Cardiac septum (tissue), 1 donor: ENCODE measurements around the gene TEX47. TPM values are rescaled to one million over a fixed set of nuclear protein-coding genes. Genes with fewer than 3 reads are reported as not detected.

ENCODE experiments used
- DNase-seq: peaks from one replicate; pipeline ENCODE4 v3.0.0-alpha.2; 2020; ENCODE audit warnings: low spot score
- intact Hi-C: fragments of 100-400 bp; cut with DNase I; formaldehyde crosslinking; loops from one replicate; pipeline ENCODE4 v1.14.0; 2022
- long read RNA-seq: library from polyadenylated mRNA; unstranded; transcript quantifications from one replicate; pipeline ENCODE4 v2.0.0, GENCODE V29; 2021
- total RNA-seq: library from RNA; stranded (reverse); fragmentation: NEBNext Ultra II Directional; extraction: Animal tissue kit (Norgen Biotek cat#: 25700); gene quantifications from one replicate; pipeline ENCODE4 v1.2.1, GENCODE V29; 2021
- donor health status: DM: no; HTN: no; CAD: no.

TEX47 gene
- 0.24 TPM for total RNA-seq
- long read RNA-seq, result 0 reads

DNA sequence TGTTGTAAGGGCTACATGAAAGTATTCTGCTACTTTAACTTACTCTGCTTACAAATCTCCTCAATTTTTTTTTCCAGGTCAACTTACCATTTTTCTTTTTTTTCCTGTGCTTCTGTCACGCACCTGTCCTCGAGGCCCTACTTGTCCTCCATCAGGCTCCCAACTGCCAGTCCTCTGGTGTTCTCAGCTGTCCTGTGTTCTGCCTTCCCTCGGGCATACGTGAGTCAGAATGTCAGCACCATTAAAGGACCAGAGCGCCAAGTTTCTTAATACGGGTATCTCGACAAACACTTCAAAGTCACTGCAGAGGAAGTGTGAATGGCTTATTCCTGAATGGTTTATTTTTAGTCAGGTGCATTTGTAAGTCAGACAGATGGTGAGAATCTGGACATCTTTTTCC lies at the start of gene TEX47:
TSS of gene TEX47 (minus strand) at position 185 of the 400 bp plus-strand sequence. CDS start 795 bp downstream, outside the sequence.
- intact Hi-C loops, result no loop called here

DNA sequence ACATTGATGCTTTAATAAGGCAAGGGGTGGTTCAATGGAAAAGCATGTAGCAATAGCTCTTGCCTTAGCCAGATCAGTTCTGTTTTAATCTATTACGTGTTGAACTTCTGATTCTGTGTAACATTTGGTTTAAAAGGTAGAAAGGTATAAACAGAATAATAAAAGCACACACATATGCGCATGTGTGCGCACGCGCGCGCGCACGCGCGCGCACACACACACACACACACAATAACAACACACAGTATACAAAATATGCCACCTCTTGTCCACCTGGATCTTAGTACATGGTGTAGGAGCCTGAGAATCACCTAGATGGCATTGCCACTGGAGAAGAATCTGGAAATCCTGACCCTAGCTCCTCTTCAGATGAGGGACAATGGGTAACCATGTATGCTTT lies 49.6 kb upstream of the TEX47 start:
- intact Hi-C loops, result no loop called here

More for the DNA sequence above, at the start of gene TEX47:
- no peak for DNase-seq

DNA sequence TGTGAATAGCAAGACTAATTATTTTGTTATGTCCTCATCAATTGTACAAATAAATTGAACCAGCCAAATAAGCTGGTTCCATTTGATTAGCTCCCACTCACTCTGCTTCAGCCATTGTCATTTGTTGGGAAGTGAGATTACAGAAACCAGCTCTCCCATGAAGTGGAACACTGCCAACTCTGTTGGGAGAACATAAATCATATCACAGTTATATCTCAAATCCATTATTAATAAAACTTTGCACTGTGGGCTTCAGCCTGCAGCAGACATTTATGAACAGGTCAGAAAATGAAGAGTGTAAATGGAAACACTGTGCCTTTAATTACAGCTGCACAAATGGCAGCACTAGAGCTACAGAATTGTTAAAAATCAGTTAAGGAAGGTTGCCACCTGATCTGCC lies 46.7 kb upstream of the TEX47 start:
- intact Hi-C loops, result no loop called here
- DNase-seq, result no peak

More for the DNA sequence above, 49.6 kb upstream of the TEX47 start:
- DNase-seq, result no peak

DNA sequence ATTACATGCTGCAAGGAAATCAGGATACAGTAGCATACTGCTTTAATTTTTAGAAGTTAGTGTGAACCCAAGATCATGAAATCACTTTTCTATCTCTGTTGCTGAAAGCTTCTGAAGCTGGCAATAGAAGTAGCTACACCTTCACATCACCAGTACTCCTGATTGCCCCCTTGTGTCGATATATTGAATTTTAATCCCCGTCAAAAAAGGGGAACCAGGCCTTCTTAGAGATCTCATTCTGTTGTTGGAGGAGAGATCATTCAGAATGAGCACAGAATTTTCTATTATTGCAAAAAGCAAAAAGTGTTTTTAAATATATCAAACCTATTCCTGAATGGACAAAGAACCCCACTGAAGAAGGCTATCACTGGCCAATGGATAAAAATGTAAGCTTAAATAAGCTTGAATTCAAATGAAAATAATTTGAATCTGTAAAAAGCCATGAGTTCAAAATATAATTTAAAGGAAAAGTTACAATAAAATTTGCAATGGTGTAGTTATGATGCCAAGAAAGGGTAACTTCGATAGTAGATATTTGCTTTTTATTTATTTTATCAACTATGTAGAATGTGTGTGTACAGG lies 39.7 kb upstream of the TEX47 start:
- intact Hi-C loops, result no loop called here

DNA sequence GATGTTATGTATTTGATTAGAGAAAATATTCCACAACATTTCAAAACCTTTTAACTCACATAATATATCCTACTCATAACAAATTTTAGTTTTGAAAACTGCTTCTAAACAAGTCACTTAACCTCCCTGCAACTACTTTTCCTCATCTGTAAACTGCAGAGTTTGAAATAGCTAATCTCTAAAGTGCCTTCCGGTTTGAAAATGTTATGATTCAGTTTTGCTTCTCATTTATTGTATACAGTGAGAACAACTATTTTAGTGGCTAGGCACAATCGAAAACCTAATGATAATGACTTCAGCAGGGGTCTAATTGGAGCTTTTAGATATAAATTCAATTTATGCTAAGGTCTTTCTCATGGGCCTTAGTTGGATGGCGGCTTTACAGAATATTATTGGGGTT lies 30.7 kb upstream of the TEX47 start:
- DNase-seq, result no peak
- intact Hi-C loops, result no loop called here

More for the DNA sequence above, 39.7 kb upstream of the TEX47 start:
- DNase-seq, result no peak

DNA sequence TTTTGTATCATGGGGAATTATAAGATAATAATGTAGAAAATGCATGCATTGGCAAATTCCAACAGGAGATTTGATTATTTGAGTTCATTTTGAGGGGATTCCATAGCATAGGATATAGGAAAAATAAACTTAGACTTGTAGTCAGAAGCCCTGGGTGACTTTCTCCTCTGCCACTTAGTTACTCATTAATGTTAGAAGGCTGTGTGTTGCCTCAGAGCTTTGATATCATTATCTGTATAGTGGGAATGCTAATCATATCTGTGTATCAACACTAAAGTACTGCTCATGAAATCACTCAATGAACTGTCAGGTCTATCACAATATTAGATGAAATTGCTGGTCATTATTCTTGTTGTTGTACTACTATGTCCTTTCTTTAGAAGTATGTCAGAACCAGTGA lies 23.0 kb upstream of the TEX47 start:
- intact Hi-C loops, result no loop called here
- no peak for DNase-seq

DNA sequence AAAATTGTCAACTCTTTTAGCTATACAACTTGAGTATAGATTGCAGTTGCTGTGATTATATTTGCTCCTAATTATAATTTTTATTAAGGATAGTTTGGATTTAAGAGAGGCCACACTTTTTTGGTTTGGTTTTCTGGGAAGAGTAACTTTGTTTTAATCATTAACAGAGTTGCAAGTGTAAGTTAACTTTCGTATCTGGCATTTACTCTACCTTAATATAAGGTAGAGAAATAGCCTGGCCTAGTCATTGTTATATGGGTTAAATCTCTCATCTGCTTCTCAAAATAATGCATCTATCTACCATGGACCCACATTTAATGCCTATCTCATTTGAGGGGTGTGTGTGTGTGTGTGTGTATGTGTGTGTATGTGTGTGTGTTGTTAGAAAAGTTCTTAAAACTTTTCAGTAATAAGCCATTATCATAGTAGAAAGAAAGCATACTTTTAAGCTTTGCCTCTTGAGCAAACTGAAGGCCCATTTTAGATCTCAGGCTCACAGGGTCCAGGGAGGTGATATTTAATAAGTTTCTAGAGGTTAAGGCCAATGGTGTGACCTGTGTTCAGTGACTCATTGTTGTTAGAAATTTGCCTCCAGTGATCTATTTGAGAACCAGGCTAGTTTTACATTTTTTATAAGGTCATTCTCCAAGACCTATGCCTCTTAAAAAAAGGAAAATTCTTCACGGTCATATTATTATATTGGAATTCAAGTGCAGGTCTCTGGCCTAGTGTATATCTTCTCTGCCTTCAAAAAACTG lies 10.9 kb upstream of the TEX47 start:
- intact Hi-C loops, result no loop called here
- DNase-seq, result no peak

DNA sequence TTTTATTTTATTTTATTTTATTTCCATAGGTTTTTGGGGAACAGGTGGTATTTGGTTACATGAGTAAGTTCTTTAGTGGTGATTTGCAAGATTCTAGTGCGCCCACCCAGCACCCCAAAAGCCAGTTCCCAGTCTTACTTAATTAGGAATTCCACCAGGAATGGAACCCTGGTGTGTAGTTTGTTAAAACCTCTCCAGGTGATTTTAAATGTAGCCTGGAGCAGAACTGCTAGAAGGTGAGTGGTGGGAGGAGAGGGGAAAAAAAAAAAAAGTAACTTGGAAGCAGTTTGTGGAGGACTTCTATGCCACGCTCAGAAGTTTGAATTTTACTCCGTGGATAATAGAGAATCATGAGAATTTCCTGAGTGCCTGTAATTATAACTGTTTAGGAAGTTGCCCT lies 5.5 kb upstream of the TEX47 start:
- DNase-seq, result no peak
- intact Hi-C loops, result no loop called here

DNA sequence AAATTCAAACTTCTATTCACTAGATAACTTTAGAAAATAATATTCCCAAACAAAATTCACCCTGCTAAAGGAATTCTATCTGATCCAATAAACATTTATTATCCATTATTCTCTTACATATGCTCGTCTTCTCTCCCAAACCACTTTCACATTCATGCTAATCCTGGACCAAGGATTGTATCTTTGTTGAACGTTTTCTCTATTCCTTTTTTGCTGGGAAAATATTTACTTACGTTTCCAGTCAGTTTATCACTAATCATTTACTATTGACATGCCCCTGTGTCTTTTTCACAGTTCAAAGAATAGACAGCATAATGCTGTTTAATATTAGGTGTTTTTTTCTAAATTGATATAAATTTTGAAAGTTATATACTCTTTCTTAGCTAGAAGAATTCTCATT lies 3.2 kb downstream of the TEX47 start:
- intact Hi-C loops, result no loop called here
- no peak for DNase-seq

DNA sequence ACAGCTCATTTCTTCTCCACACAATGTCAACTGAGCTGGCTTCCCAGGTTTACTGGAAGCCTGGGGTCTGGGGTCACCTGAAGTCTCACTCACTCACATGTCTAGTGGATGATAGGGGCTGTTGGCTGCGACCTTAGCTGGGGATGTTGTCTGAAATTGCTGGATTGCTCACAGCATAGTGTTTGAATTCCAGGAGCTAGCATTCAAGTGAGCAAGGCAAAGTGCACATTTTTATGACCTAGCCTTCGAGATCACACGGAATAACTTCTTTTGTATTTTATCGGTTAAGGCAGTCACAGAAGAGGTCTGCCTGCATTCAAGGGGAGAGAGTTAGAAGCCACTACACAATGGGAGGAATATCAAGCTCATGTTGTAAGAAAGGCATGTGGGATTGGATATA lies 3.6 kb downstream of the TEX47 start:
- intact Hi-C loops, result no loop called here
- DNase-seq, result no peak

DNA sequence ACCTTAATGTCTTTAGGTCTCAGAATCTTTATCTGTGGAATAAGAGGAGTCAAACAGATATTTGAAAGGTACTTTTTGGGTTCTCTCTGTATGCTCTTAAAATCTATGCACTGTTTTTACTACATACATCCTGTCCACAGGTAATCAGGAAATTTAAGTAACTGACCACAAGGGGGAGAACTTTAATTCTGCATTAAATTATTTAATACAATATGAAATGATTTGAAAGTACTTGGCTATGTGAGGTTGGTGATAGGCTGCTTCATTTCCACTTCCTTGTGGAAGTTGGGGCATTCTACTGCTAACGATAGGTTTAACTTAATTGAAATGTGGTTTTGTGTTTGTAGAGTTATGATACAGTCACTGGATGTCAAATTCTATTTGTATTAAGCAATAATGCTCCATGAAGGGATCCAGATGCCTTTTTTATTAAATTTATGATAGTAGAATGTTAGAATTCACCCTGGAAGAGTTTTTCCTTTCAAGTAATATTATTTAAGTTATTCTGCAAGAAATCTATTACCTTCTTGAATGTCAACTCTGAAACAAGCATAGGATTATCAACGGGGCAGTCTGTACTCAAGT lies 6.0 kb downstream of the TEX47 start:
- intact Hi-C loops, result no loop called here
- no peak for DNase-seq

DNA sequence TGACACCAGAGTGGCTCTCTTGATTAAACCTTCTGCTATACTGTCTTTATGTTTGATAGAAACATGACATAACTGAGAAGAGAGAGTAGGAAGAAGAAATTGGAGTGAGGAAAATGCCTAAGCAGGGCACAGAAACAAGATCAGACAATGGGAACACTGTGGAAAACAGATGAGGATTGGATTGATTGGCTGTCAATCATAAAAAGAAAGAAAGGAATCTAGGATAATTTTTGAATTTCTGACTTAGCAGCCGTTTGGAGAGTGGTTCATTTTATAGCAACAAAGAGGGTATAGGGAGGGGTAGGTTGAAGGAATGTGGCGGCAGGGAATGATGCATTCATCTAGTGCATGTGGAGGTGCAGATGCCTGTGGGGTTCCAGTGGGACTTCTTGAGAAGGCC lies 7.8 kb downstream of the TEX47 start:
- intact Hi-C loops, result no loop called here
- DNase-seq, result no peak

DNA sequence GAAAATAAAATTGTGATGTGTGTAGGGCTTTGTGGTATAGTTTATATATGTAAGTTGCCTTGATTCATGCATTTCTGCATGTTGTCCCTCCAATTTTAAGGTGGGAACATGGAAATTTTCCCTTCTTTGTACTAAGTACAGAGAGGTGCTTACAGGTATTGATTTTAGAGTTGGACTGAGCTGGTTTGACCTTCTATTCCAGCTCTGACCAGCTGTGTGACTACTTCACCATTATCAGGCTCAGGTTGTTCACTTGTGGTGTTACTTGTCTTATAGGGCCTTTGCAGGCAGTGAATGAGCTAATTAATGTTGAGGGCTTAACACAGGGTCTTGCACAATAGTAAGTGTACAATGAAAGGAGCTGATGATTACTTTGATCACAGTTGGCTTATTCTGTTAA lies 19.7 kb downstream of the TEX47 start:
- no peak for DNase-seq
- intact Hi-C loops, result no loop called here

DNA sequence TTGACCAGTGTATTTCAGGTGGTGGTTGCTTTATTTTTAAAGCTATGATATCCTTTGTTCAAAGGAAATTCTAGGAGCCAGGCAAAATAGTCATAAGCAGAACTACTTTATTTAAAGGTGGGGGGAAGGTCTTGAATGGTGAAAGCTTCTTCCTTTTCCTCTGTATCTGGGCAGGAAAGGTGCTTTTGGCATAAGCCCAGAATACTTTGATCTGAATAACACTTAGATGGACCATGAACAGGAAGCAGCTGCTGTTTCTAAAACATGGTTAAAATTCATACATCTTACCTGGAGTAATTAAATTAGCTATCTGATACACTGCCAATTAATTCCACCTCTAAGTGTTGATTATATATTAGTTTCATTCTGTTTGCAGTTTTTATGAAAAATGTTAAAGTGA lies 22.8 kb downstream of the TEX47 start:
- no peak for DNase-seq
- intact Hi-C loops, result no loop called here

DNA sequence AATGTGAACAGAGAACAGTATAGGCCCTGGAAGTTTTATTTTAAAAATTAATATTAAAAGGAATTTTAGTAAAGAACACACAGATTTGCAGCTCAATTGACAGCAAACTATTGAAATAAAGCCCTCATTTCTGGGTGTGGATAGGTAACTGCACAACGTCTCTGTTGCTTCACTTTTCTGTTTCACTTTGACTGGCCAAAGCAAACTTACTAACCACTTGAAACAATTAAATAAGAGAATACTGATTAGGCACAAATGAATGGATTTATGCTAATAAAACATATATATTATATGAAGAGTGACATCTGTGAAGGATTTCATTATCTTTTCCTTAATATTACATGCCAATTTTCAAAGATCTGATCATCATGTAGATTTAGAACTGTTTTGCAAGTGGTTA lies 24.1 kb downstream of the TEX47 start:
- intact Hi-C loops, result no loop called here
- no peak for DNase-seq

DNA sequence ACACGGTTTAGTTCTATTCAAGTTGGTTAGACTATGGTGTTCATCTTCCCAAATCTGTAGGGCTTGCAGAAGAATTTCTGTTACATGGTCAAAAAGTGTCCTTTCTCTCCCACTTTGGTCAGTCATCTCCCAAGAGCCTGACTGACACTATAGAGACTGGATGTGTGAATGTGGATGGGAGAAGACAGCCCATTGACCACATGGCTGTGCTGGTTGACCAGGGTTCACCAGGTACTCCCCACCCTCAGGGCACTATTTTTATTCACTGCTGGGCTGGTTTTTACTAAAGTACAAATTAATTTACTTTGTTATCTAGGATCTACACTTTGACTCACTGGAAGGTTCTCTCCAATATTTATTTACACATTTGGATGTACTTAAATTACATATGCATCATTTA lies 33.8 kb downstream of the TEX47 start:
- intact Hi-C loops, result no loop called here
- DNase-seq, result no peak

DNA sequence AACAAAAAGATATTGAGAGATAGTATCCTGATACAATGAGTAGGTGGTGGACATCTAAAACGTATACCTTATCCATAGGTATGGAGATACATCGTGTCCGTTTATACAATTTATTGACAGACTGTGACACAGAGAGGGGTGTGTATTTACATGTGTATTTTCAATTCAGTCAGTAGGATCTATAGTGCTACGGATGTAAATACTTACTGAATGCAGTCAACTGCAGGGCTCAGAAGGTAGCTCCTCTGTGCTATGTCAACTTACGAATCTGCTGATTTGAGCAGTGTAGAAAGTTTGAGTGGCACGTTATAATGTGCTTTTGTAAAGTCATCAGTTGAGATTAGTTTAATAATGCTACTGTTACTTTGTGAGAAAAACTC lies 35.4 kb downstream of the TEX47 start:
- no peak for DNase-seq
- intact Hi-C loops, result no loop called here

DNA sequence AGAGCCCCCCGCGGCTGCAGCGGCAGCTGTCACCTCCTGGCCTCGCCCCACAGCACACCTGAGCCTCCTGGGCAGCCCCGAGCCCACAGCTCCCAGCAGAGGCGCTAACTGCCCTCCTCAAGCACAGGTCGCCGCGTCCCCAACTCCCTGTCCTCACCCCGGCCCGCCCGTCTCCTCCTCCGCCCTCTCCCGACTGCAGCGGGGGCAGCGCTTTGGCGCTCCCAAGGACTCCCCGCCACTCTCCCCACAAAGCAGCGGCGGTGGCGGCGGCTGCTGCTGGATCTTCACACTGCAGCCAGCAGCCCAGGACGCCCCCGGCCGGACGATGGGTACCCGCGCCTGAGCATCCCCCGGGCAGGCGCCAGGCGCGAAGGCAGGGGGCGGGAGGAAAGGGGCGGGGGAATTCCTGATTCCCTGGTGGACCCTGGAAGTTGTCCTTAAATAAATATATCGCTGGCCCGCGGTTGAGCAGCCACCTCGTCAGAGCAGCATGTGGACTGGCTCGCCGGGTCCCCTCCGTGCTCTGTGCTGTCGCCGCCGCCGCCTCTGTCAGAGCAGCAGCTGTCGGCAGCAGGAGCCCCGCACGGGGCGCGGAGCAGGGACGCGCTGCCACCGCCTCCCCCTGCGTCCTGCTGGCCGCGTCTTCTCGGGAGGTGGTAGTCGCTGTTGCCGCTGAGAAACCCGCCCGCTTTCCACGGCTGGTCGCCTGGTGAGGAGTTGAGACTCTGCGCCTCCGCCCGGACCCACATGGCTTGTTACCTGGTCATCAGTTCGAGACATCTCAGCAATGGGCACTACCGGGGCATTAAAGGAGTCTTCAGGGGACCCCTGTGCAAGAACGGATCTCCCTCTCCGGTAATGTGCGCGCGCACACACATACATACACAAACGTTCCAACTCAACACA lies 36.1 kb downstream of the TEX47 start, which contains the start of gene ZNF804B:
TSS of gene ZNF804B (plus strand) at position 471 of the 906 bp plus-strand sequence. CDS start at position 748, 277 bp downstream.
- intact Hi-C loops, result no loop called here
- DNase-seq, result peak; percentile 74

DNA sequence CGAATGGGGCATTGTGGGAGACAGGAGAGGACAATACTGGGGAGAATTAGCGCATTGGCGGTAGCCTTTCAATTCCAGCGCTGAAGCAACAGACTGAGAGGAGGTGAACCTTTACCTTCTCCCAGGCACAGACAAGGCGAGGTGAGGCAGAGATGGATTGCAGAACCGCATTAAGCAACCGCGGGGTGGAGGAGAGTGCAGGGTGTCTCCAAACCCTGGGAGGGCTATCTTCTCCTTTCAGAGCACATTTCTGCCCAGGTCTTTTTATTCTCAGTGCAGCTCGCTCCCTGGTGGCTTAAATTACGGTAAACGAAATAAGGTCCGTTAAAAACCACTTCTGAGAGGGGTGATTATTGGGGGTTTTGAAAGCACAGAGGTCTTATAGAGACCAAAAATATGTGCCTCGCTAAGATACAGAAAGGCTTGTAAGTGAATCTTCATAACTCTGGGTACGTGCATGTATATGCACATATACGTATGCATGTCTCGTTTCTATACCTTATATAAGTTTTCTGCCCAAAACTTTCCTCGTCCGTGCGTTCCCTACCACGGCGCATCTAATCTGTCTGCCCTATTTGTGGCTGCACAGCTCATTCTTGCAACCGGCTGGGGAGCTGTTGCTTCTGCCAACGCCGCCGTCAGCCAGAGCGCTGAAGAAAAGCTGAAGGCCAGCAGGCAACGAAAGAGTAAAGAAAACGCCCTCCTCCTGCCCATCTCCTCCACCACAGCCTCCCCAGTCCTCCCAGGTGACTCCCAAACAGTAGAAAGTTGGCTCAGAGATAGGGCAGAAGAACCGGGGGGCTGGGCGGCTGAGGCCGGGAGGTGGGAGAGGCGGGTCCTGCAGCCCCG lies 36.9 kb downstream of the TEX47 start:
- intact Hi-C loops, result no loop called here
- no peak for DNase-seq
